Lung (tissue), 12 donors: ENCODE measurements around the gene HMSD. TPM values are rescaled to one million over a fixed set of nuclear protein-coding genes. Genes with fewer than 3 reads are reported as not detected.

ENCODE experiments used
- ATAC-seq: fragments of 200-7000 bp; cut with Tn5 transposase; one replicate; pipeline ENCODE4 v1.9.1; 2020; ENCODE audit warnings: moderate number of reproducible peaks; ENCODE audit not compliant: insufficient read depth, low FRiP score
- DNase-seq, 3 donors: peaks; one replicate each; pipeline ENCODE4 v3.0.0-alpha.2; 2013 to 2017
- H3K27ac ChIP-seq, 2 donors: one replicate each; pipeline ENCODE4 v1.5.1; 2013; ENCODE audit warnings: mild to moderate bottlenecking in 2 of 2, moderate library complexity in 2 of 2, control low read depth in 1 of 2, inconsistent platforms in 1 of 2, low read depth in 1 of 2, low read length in 1 of 2
- H3K27me3 ChIP-seq, 3 donors: one replicate each; pipeline ENCODE4 v1.5.1; 2013; ENCODE audit warnings: low read length in 2 of 3; ENCODE audit not compliant: control insufficient read depth in 3 of 3, insufficient read depth in 3 of 3
- H3K36me3 ChIP-seq, 4 donors: one replicate each; pipeline ENCODE4 v1.5.1; 2013; ENCODE audit warnings: low read length in 4 of 4, mild to moderate bottlenecking in 1 of 4, moderate library complexity in 1 of 4; ENCODE audit not compliant: control insufficient read depth in 4 of 4, insufficient read depth in 4 of 4
- H3K4me1 ChIP-seq, 5 donors: one replicate each; pipeline ENCODE4 v1.5.1; 2013; ENCODE audit warnings: low read length in 5 of 5, mild to moderate bottlenecking in 2 of 5, moderate library complexity in 1 of 5; ENCODE audit not compliant: control insufficient read depth in 5 of 5, insufficient read depth in 5 of 5
- H3K4me3 ChIP-seq: one replicate; pipeline ENCODE4 v1.5.1; 2013; ENCODE audit warnings: mild to moderate bottlenecking, control low read depth, moderate library complexity
- H3K9ac ChIP-seq, 2 donors: one replicate each; pipeline ENCODE4 v1.5.1; 2013; ENCODE audit warnings: low read length in 2 of 2, control low read depth in 1 of 2; ENCODE audit not compliant: insufficient read depth in 1 of 2
- H3K9me3 ChIP-seq, 4 donors: one replicate each; pipeline ENCODE4 v1.5.1; 2013; ENCODE audit warnings: low read length in 3 of 4, mild to moderate bottlenecking in 1 of 4, moderate library complexity in 1 of 4; ENCODE audit not compliant: control insufficient read depth in 4 of 4, insufficient read depth in 3 of 4
- WGBS, 2 donors: extraction: QIAGEN DNeasy Blood & Tissue Kit; methylation state at CpG; one replicate each; pipeline ENCODE4 v1.1.7; 2013; 5-methylcytosine and 5-hydroxymethylcytosine counted together
- polyA plus RNA-seq, 2 donors: library from polyadenylated mRNA; stranded (reverse); fragments of 200-250 nt; gene quantifications; one replicate each; pipeline ENCODE4 v1.2.1, GENCODE V29; 2013
- total RNA-seq, 2 donors: library from RNA; depleted of rRNA in 1 of 2; stranded (reverse); fragments of >200 nt in 1 of 2; gene quantifications; one replicate each; pipeline ENCODE4 v1.2.1, GENCODE V29; 2014 to 2021
- TF ChIP-seq, protein P1 (sequence below): IDR thresholded peaks from 2 replicates; pipeline ENCODE4 v1.5.1; 2012; ENCODE audit warnings: mild to moderate bottlenecking; ENCODE audit errors: control extremely low read depth, extremely low read depth
- donor health status: control.
- donor health status: control.
- donor health status: Bipolar disorder and iron deficiency.
- donor health status: healthy.
- donor health status: DM: yes; HTN: yes; CAD: no.

HMSD gene
- total and polyA plus RNA-seq, 4 donors, result 0.17 to 2.3 (median 0.76) TPM

DNA sequence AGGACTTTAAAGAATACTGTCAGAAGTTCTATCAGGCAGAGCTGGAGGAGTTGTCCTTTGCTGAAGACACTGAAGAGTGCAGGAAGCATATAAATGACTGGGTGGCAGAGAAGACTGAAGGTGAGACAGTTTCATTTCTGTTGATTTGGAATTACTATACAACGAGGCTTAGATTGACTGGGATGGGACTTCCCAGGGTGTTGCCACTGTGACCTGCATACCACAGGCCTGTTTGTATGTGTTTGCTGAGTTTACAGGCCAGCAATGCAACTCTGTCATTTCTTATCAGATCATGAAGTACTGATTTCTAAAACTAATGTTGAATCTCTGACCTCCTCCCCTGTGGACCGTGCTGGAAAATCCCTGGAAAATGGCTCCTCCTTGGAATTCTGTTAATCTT, 32.6 kb downstream of the HMSD start:
- ATAC-seq, result no peak
- Histone ChIP-seq H3K27me3 (no peaks in the 10 kb centered on the region), H3K27ac (no peak overlapping the region), H3K36me3 (peaks cover 0 to 31% (median 13%) of the 10 kb centered on the region in 4 donors), H3K9ac (no peak overlapping the region), H3K9me3 (no peaks in the 10 kb centered on the region), H3K4me1 (peaks cover 0 to 5% (median 0%) of the 10 kb centered on the region in 5 donors), H3K4me3 (no peak overlapping the region)
- WGBS, 2 donors, result 49 to 65% methylated on average over 2 of the region's 2 CpGs
- no peak for DNase-seq
- TF ChIP-seq, protein P1, sequence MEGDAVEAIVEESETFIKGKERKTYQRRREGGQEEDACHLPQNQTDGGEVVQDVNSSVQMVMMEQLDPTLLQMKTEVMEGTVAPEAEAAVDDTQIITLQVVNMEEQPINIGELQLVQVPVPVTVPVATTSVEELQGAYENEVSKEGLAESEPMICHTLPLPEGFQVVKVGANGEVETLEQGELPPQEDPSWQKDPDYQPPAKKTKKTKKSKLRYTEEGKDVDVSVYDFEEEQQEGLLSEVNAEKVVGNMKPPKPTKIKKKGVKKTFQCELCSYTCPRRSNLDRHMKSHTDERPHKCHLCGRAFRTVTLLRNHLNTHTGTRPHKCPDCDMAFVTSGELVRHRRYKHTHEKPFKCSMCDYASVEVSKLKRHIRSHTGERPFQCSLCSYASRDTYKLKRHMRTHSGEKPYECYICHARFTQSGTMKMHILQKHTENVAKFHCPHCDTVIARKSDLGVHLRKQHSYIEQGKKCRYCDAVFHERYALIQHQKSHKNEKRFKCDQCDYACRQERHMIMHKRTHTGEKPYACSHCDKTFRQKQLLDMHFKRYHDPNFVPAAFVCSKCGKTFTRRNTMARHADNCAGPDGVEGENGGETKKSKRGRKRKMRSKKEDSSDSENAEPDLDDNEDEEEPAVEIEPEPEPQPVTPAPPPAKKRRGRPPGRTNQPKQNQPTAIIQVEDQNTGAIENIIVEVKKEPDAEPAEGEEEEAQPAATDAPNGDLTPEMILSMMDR, result no peak

DNA sequence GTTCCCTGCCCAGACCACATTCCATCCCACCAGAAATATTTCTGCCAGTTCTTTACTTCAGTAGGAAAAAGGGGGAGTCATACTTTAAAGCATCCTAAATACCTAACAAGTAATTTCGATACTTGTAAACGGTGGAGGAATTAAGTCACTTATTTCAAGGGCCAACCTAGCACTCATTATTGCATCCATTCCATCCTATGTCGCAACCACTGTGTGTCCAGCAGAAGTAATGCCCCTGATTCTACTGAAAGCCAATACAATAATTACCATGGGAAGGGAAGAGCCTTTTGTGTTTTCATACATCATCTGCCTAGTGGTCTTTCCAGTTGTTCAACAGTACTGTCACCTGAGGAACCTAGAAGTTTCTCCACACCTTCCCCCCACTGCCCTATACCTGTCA, 33.3 kb downstream of the HMSD start:
- DNase-seq, result no peak
- no peak overlapping the region for H3K9ac ChIP-seq
- H3K36me3 ChIP-seq, result peaks cover 0 to 37% (median 16%) of the 10 kb centered on the region in 4 donors
- H3K4me1 ChIP-seq, result peaks cover 0 to 5% (median 0%) of the 10 kb centered on the region in 5 donors
- WGBS, 2 donors, result 58 to 71% methylated on average over 3 of the region's 3 CpGs
- no peaks in the 10 kb centered on the region for H3K9me3 ChIP-seq
- H3K27me3 ChIP-seq, result no peaks in the 10 kb centered on the region
- H3K27ac ChIP-seq, result no peak overlapping the region
- TF ChIP-seq, protein P1, result no peak
- H3K4me3 ChIP-seq, result no peak overlapping the region
- ATAC-seq, result no peak

DNA sequence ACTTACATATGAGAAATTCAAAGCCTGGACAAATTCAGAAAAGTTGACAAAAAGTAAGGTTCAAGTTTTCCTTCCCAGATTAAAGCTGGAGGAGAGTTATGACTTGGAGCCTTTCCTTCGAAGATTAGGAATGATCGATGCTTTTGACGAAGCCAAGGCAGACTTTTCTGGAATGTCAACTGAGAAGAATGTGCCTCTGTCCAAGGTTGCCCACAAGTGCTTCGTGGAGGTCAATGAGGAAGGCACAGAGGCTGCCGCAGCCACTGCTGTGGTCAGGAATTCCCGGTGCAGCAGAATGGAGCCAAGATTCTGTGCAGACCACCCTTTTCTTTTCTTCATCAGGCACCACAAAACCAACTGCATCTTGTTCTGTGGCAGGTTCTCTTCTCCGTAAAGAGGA, 37.8 kb downstream of the HMSD start:
- Histone ChIP-seq H3K27me3 (no peaks in the 10 kb centered on the region), H3K36me3 (peaks cover 0 to 31% (median 16%) of the 10 kb centered on the region in 4 donors), H3K4me1 (no peaks in the 10 kb centered on the region), H3K9ac (no peak overlapping the region), H3K9me3 (no peaks in the 10 kb centered on the region), H3K4me3 (no peak overlapping the region), H3K27ac (no peak overlapping the region)
- TF ChIP-seq, protein P1, result no peak
- DNase-seq (no peak), ATAC-seq (no peak)
- WGBS, 2 donors, result 82 to 91% methylated on average over 7 of the region's 7 CpGs

DNA sequence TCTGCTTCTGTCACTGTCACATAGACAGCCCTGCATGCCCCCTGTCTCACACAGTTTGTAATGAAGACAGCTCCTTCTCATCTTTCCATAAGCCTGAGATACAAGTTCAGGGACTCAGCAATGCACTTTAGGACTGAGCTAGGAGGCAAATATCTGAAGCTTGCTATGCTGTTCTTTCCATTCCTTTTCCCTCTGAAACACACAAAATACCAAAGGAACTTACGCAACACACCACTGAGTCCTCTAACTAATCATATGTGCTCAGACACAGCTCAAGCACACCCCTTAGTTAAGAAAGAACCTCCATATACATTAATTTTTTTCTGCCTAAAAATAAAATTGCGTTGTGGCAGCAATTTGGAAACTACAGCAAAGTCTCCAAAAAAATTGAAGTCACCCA, 38.6 kb downstream of the HMSD start:
- Histone ChIP-seq H3K9me3 (no peaks in the 10 kb centered on the region), H3K27ac (no peak overlapping the region), H3K4me1 (no peaks in the 10 kb centered on the region), H3K9ac (no peak overlapping the region), H3K4me3 (no peak overlapping the region), H3K36me3 (peaks cover 0 to 24% (median 11%) of the 10 kb centered on the region in 4 donors), H3K27me3 (no peaks in the 10 kb centered on the region)
- DNase-seq (peak in 1 of 3 donors; percentile 6), ATAC-seq (no peak)
- TF ChIP-seq, protein P1, result no peak
- 39 to 77% methylated on average over 2 of the region's 2 CpGs for WGBS, 2 donors
